HTR-8/SVneo (cell line): ENCODE data around the gene FAM43B.
"Not testable (repeated sequence)": the region's sequence is repeated elsewhere in the genome, so short reads cannot be mapped to it uniquely, and the experiment has no call there.

Experiments
- DNase-seq: peaks from one replicate; pipeline ENCODE4 v3.0.0; 2011; ENCODE audit warnings: low spot score, mixed read lengths; ENCODE audit not compliant: insufficient read length
- FAIRE-seq: peaks from 2 replicates; lab custom pipeline; 2011; peaks lifted over from hg19 to GRCh38; lab: Jason Lieb, UNC

FAM43B gene, protein sequence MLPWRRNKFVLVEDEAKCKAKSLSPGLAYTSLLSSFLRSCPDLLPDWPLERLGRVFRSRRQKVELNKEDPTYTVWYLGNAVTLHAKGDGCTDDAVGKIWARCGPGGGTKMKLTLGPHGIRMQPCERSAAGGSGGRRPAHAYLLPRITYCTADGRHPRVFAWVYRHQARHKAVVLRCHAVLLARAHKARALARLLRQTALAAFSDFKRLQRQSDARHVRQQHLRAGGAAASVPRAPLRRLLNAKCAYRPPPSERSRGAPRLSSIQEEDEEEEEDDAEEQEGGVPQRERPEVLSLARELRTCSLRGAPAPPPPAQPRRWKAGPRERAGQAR

DNA sequence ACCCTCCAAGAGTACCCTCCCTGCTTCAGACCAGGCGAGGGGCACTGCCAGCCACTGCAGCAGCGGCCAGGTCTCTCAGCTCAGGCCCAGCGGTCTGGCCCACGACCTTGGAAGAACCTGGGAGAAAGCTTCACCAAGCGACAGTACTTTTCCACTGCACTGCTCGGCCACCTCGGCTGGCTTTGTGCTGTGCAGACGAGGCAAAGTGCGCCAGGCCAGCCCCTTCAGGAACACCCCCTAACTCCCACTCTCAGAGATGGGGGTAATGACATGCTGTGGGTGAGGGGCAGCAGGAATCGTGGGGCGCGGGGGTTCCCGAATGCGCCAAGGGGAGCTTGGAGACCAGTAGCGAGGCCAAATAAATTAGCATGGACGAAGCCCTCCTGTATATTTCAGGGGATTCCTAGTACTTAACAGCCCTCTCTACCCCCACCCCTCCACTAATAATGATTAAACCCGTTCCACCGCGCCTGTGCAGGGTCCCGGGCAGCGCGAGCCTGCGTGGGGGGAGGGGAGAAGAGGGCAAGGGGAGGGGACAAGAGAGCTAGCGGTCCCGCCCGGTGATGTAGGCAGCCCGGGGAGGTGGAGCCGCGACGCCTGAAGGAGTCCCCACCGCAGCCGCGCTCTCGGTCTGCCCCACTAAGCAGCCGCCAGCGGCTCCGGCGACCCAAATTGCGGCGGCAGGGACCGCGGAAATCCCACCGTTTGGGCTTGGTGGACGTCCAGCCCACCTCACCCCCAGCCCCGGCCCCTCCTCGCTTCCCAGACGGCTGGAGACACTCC is at the start of gene FAM43B:
FAM43B (plus strand) TSS at position 629 of the 783 bp plus-strand sequence. CDS start 401 bp downstream, outside the sequence.
- peak; percentile 81 for DNase-seq
- FAIRE-seq, result peak; percentile 28

DNA sequence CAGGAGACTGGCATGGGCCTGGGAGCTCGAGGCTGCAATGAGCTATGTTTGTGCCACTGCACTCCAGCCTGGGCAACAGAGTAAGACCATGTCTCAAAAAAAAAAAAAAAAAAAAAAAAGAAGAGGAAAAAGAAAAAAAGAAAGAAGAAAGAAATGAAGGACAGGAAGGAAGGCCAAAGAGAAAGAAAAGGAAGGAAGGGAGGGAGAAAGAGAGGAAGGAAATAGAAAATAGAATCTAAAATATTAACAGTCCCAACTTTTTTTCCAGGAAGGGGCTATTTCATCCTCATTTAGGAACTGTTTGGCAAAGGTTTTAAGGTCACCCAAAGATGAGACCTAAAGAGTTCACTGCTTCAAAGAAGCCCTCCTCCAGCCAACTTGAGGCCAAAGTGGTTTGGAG is 46.9 kb upstream of the FAM43B start:
- no peak for FAIRE-seq
- DNase-seq, result no peak

DNA sequence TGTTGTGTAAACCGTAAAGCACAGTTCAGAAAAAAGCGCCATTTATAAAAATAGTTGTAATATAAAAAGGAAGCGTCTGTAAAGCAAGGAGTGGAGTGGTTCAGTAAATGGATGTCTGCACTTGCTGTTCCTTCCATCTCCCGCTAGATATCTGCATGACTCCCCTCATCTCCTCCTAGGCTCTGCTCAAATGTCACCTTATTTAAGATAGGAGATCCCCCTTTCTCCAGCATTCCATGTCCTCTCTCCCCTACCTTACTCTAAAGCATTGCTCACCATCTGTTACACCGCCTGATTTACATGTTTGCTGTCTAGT is 45.2 kb upstream of the FAM43B start:
- no peak for DNase-seq
- FAIRE-seq, result no peak

DNA sequence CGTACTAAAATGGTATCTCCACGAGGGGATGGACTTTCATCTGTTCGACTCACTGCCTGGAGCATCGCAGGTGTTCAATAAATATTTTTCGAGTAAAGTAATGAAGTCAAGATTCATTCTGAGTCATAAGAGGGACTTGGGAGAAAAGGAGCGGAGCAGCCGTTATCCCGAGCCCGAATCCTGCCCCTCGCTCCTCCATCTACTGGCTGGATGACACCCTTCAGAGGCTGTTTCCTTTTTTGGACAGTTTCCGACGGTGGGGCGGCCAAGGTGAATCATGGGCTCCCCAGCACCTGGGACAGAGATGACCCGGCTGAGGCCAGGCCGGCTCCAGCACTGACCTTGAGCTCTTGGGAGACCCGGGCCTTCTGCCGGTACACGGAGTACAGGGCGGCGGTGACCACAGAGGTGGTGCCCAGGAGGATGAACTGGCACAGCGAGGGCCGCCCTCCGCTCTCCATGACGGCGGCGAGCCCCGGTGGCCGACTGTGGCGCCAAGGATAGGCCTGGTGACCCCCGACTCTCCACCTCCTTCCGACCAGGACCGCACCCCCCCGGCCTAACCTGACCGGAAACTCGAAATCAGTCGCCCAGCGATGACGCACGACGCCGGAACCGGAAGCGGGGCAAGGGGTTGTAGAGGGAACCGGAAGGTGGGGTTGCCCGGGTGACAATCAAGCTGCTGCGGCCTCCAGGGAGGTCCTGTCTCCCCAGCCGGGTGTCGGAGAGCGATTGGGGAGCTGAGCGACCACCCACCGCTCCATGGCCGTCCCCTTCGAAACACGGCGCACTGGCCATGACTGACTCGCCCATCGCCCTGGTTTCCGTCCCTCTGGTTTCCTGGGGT is 44.6 kb upstream of the FAM43B start, which contains the start of gene MUL1:
MUL1 (minus strand) TSS at position 588 of the 847 bp plus-strand sequence; CDS start at position 461, 127 bp downstream.
- DNase-seq (peak; percentile 94), FAIRE-seq (peak; percentile 87)

DNA sequence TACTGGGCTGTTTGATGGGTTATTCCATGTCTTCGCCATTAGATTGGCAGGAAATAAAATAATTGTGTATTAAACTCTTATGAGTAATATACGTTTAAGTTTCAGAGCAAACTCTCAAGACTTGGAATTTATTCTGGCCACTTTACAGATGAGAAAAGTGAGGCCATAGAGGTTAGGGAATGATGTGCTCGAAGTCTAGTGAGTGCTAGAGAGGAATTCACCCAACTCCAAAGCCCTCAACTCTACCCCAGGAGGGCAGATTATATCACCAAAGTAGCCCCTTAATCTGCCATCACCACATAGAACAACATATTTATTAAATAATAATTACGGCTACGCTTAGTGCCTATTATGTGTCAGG is 44.0 kb upstream of the FAM43B start:
- FAIRE-seq (no peak), DNase-seq (no peak)

DNA sequence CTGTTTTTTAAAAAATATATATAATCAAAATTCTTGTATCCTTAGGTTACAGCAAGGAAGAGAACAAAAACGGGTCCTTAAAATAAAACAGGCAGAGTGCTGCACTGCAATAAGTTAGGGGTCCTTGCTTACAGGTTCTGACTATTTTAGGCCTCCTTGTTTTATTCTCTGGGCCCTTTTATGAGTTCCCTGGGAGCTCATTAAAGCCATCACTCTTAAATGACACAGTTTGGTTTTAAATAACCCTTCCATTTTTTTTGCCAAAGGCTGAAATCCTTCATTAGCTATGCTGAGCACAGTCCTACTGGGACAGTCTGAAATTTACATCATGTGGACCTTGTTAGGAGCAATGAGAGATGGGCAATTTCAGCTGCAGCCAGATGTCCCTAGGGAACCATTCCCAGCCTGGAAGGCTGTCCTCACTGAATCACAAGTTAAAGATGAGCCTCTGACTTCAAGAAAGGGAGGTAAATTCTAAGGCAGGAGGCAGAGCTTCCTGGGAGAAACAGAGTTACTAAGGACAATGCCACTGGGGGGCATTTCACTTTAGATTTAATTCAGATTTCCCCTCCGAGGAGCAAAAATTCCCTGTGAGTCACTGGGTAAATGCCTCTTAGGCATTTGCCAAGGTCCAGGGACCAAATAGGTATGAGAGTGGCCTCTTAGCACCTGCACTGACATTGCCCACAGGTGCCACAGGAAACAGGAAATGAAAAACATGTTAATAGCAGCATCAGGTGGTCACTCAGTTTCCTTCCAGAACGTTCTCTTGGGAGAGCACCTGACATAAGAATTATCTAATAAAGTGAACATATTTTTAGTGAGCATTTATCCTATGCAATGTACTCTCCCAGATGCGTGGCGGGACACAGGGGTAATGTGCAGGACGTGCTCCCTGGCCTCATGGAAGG is 40.6 kb upstream of the FAM43B start:
- FAIRE-seq, result no peak
- no peak for DNase-seq

DNA sequence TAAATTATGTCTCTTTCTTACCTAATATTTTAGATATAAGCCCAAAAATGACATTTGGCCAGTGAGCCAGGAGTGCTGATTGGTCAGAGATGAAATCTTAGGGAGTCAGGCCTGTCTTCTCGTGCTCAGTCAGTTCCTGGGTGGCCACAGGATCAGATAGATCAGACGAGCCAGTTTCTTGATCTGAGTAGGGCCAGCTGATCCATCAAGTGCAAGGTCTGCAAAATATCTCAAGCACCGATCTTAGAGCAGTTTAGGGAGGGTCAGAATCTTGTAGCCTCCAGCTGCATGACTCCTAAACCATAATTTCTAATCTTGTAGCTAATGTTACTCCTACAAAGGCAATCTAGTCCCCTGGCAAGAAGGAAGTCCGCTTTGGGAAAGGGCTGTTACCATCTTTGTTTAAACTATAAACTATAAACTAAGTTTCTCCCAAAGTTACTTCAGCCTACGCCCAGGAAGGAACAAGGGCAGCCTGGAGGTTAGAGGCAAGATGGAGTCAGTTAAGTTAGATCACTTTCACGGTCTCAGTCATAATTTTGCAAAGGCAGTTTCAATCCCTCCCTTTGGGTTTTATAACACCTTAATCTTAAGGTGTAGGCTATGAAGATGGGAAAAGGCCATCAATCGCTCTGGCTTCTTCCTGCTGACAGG is 32.6 kb upstream of the FAM43B start:
- FAIRE-seq, DNase-seq: not testable (repeated sequence)

DNA sequence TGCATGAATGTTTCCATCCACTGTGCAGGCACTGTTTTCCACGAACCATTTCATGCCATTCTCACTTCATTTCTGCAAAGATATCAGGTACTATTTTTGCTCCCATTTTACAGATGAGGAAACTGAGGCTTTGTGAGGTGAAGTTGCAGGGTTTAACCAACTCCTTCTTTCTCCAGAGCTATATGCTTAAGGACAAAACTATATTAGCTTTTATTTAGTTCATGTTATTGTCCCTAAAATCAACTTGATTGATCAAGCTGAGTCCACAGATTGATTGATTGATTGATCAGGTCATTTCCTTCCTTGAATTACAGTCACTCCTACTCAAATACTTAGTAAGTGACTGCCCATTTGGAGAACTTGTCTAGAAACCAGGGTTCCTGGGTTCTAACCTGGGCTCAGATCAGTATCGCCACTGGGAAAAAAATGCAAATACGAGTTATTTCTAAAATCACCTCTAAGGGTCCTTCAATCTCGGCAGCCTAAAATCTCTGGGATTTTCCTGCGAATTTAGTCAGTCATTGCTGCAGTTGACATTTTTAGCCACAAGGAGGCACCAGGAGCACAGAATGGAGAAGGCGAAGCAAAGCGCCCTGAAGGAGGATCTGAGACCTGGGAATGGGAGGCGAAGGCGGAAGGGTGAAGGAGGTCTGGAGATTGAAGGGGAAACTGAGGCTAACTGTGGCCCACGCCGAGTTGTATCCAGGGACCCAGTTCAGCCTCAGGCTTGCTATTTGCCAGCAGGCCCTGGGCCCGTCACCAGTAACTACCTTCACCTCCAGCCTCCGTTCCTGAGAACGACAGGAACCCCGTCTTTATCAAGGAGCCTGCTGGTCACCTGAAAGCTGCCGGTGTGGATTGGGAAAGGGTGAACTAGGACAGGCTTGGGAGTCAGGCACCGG is 30.2 kb upstream of the FAM43B start:
- DNase-seq, result peak; percentile 67
- no peak for FAIRE-seq

DNA sequence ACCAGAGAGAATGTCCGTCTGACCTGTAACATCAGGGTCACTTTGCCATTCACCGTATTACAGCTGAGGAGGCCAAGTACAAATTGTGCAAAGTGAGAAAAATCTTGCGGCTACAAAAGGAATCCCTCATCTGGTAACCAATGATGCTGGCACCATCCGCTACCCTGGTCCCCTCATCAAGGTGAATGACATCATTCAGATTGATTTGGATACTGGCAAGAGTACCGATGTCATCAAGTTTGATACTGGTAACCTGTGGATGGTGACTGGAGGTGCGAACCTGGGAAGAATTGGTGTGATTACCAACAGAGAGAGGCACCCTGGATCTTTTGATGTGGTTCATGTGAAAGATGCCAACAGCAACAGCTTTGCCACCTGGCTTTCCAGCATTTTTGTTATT is 26.1 kb upstream of the FAM43B start:
- FAIRE-seq (no peak), DNase-seq (no peak)

DNA sequence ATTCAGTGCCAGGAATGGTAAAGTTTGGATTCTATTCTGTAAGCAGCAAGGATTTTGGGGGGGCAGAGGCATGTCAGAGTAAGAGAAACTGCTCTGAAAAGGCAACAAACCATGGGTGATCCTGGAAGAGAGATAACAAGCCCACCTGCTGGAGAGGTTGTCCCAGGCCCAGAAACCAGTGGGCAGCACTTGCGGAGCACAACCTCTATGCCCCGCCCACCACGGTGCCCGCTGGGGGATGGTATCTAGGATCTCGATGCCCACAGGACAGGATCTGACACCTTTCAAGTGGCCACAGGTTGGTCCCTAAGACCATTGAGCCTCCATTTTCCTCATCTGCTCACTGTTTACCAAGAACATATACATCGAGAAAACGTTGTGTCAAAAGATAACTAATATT is 24.2 kb upstream of the FAM43B start:
- FAIRE-seq, result no peak
- DNase-seq, result no peak

DNA sequence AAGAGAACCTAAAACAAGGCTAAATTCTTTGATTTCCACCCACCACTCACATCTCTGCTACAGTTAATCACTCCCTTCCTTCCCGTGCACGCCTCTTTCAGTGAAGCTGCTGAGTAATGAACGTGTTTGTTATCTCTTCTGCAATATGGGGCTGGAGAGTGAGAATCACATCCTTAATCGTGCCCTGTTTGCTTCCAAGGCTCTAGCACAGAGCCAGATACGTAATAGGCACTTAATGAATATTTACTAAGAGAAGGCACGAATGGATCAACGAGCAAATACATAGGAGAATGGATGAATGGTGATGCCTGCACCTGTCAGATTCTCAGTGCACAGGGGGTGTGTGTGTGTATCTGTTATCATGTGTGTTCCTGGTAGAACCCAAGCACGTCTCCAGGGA is 22.1 kb upstream of the FAM43B start:
- FAIRE-seq (no peak), DNase-seq (no peak)

DNA sequence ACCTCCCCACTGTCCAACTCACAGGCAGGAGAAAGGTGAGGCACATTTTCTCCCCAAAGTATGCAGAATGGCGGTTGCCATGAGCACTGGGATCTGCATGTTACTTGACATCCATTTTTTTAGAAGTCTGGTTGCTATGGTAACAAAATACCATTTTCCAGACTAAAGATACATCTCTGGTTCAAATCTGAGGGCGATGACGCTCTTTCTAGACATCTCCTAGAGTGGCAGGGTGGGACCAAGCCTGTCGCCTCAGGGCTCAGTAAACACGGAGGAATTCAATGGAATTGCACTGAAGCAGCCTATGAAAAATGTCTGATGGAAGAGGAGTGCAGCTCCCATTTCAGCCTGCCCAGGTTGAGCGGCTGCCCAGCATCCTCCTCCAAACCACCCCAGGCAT is 21.5 kb upstream of the FAM43B start:
- peak; percentile 21 for DNase-seq
- no peak for FAIRE-seq

DNA sequence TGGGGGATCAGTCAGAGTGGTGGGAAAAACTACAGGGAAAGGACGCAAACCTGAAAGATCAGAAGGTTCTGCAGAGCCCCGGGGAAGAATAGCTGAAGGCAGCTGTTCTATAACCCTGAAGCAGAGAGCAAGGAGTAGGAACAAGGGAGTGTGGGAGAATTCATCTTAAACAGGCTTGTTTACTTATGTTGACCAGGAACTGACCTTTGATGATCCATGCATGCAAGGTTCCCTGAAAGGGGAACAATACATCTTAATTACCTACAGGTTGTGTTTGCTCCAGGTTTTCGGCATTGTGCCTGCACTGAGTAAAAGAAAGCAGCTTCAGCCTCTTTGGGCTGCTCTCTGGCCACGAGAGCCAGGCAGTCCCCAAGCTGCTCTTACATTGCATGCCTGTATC is 18.7 kb upstream of the FAM43B start:
- DNase-seq, result no peak
- no peak for FAIRE-seq

DNA sequence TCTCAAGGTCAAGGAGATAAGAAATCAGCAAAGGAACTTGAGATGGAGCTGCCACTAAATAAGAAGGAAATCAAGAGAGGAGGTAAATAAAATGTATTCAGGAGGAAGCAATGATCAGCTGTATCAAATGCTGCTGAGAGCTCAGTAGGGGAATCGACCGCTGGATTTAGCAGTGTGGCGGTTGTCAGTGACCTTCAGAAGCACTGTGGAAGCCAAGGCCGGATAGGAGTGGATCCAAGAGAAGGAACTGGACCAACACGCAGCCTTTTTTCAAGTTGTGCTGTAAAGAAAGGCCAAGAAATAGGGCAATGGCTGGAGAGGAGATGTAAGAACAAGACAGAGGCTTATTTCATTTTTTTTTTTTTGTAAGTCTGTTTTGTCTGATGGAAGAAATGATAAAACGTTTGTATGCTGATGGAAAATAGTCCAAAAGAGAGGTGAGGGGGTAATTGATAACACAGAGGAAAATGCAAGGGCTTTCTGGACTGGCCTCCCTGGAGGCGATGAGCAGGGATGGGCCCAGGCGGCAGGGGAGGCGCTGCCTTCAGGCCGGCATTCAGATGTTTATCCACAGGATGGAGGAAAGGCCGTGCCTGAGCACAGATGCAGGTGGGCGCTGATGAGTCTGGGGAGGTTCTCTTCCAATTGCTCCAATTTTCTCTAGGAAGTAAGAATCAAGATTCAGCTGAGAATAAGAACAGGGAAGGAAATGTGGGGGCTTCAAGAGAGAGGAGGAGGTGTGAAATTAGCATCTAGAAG is 17.5 kb upstream of the FAM43B start:
- DNase-seq, result no peak

DNA sequence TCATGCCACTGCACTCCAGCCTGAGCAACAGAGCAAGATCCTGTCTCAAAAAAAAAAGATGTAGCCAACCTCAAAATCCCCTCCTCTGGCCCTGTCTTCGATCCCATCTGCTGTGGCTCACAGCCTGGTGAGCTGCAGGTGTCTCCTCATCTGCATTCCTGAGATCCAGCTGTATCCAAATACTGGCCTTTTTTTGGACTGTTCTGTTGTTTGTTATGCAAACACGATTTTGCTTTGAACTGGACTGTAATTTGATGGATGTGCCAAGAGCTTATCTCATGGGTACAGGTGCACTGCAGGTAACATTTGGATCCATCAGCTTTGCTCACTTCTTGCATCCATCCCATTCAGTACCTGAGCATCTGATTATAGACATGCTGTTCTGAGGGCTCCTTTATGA is 14.1 kb upstream of the FAM43B start:
- DNase-seq, result no peak
- no peak for FAIRE-seq

More for the DNA sequence above, 17.5 kb upstream of the FAM43B start:
- no peak for FAIRE-seq

DNA sequence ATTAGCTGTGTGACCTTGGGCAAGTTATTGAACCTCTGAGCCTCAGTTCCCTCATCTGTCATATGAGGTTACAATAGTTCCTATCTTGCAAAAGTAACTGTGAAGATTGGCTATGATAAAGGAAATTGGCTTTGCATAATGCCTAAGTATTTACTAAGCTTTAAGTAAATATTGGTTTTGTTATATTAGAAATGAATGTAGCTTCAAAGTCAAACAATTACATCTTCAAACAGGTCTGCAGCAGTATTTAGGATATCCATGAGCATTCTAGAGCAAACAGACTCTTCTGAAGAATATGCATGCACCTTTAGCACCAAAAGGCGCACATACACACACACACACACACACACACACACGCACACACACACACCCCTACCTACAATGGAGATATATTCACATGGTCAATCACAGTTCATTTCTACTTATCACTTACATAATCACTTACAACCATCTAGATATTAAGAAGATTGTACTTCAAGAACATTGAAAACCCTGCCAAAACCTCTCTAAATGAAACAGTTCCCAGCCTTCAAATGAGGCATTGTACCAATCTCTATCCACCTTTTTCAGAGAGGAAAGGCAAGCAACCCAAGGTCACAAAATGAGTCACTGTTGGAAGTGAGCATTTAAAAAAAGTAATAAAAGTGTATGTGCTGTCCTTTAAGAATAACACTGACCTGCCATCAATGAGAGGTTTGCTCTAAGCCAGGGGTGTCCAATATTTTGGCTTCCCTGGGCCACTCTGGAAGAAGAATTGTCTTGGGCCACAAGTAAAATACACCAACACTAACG is 13.4 kb upstream of the FAM43B start:
- no peak for FAIRE-seq
- no peak for DNase-seq

DNA sequence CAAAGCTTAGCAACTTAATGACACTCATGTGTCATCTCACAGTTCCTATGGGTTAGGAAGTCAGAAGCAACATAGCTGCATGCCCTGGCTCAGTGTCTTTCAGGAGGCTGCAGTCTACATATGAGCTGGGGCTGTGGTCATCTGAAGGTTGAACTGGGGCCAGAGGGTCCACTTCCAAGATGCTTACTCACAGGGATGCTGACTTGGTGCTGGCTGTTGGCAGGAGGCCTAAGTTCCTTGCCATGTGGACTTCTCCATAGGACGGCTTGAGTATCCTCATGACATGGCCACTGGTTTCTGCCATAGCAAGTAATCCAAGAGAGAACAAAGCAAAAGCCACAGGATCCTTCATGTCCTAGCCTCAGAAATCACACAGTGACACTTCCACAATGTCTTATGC is 12.1 kb upstream of the FAM43B start:
- no peak for FAIRE-seq

More for the DNA sequence above, 12.1 kb upstream of the FAM43B start:
- DNase-seq, result no peak
